Measurements from ENCODE around the gene FPGT.
"Not testable (repeated sequence)": the region's sequence is repeated elsewhere in the genome, so short reads cannot be mapped to it uniquely, and the experiment has no call there.

Gene FPGT

GRCh38 chr1:74197657-74198552 lies at the start of gene FPGT, which contains the start of gene LRRIQ3:
TSS of gene FPGT (plus strand) at chr1:74198242. CDS start at chr1:74198279, 37 bp downstream.
TSS of gene LRRIQ3 (minus strand) at chr1:74198176. CDS start at chr1:74183684, 14,492 bp downstream.
- H3K27ac ChIP-seq: peak within 1 kb of the TSS; percentile 33 to 94 (median 80)
- H3K4me3 ChIP-seq: peak within 1 kb of the TSS; percentile 37 to 75 (median 49)

- no peak overlapping the region for H3K27ac ChIP-seq
- H3K4me3 ChIP-seq: no peak overlapping the region
Observed at GRCh38 chr1:74160046-74160445, 38.0 kb upstream of the FPGT start.

- no peak overlapping the region for H3K27ac ChIP-seq
- H3K4me3 ChIP-seq: no peak overlapping the region
Observed at GRCh38 chr1:74161497-74161896, 36.5 kb upstream of the FPGT start.

GRCh38 chr1:74162333-74162732 lies 35.7 kb upstream of the FPGT start:
- no peak overlapping the region for H3K4me3 ChIP-seq
- H3K27ac ChIP-seq: no peak overlapping the region

- H3K27ac ChIP-seq, H3K4me3 ChIP-seq: not testable (repeated sequence)
Observed at GRCh38 chr1:74174423-74174822, 23.6 kb upstream of the FPGT start.

- Histone ChIP-seq H3K27ac (no peak overlapping the region), H3K4me3 (no peak overlapping the region)
Observed at GRCh38 chr1:74180490-74180889, 17.6 kb upstream of the FPGT start.

GRCh38 chr1:74193908-74194307 lies 4.1 kb upstream of the FPGT start:
- no peak overlapping the region for H3K4me3 ChIP-seq
- no peak overlapping the region for H3K27ac ChIP-seq

- H3K27ac ChIP-seq: no peak overlapping the region
Observed at GRCh38 chr1:74195339-74195738, 2.7 kb upstream of the FPGT start.

GRCh38 chr1:74197255-74197654 lies 787 bp upstream of the FPGT start:
- Histone ChIP-seq H3K4me3 (peak overlapping the region; percentile 37 to 75 (median 49)), H3K27ac (peak overlapping the region in 13 of 21 experiments; percentile 62 to 90 (median 79))

More at GRCh38 chr1:74195339-74195738, 2.7 kb upstream of the FPGT start:
- H3K4me3 ChIP-seq: no peak overlapping the region

GRCh38 chr1:74199504-74199903 lies 1.5 kb downstream of the FPGT start:
- Histone ChIP-seq H3K4me3 (no peak overlapping the region), H3K27ac (no peak overlapping the region)

- H3K4me3 ChIP-seq: no peak overlapping the region
- H3K27ac ChIP-seq: no peak overlapping the region
Observed at GRCh38 chr1:74205266-74205665, 7.2 kb downstream of the FPGT start.

GRCh38 chr1:74215229-74215628 lies 17.2 kb downstream of the FPGT start:
- Histone ChIP-seq H3K27ac (no peak overlapping the region), H3K4me3 (no peak overlapping the region)

- H3K27ac ChIP-seq: no peak overlapping the region
Observed at GRCh38 chr1:74222701-74223100, 24.7 kb downstream of the FPGT start.

GRCh38 chr1:74223453-74223852 lies 25.4 kb downstream of the FPGT start:
- H3K4me3 ChIP-seq: no peak overlapping the region

More at GRCh38 chr1:74222701-74223100, 24.7 kb downstream of the FPGT start:
- H3K4me3 ChIP-seq: no peak overlapping the region

GRCh38 chr1:74235153-74235552 lies 37.1 kb downstream of the FPGT start, which contains the start of gene TNNI3K:
TSS of gene TNNI3K (plus strand) at chr1:74235387. CDS start at chr1:74235452, 65 bp downstream.
- H3K4me3 ChIP-seq: no peak within 1 kb of the TSS

More at GRCh38 chr1:74223453-74223852, 25.4 kb downstream of the FPGT start:
- H3K27ac ChIP-seq: no peak overlapping the region

GRCh38 chr1:74236440-74236839 lies 38.4 kb downstream of the FPGT start:
- H3K4me3 ChIP-seq: no peak overlapping the region
- H3K27ac ChIP-seq: no peak overlapping the region

More at GRCh38 chr1:74235153-74235552, 37.1 kb downstream of the FPGT start, which contains the start of gene TNNI3K:
- no peak within 1 kb of the TSS for H3K27ac ChIP-seq

- Histone ChIP-seq H3K4me3 (no peak overlapping the region), H3K27ac (no peak overlapping the region)
Observed at GRCh38 chr1:74237035-74237434, 39.0 kb downstream of the FPGT start.

- Histone ChIP-seq H3K4me3 (no peak overlapping the region), H3K27ac (no peak overlapping the region)
Observed at GRCh38 chr1:74237787-74238186, 39.7 kb downstream of the FPGT start.

GRCh38 chr1:74245168-74245772 lies 47.2 kb downstream of the FPGT start:
- Histone ChIP-seq H3K27ac (no peak overlapping the region), H3K4me3 (no peak overlapping the region)

GRCh38 chr1:74246315-74246714 lies 48.3 kb downstream of the FPGT start:
- H3K27ac ChIP-seq: no peak overlapping the region
- no peak overlapping the region for H3K4me3 ChIP-seq
